ENCODE measurements around the gene EPHB1. TPM values are rescaled to one million over a fixed set of nuclear protein-coding genes. Genes with fewer than 3 reads are reported as not detected.

Gene EPHB1
- total RNA-seq, 4 donors from 2014 or later: 1.00 to 8.9 (median 4.5) TPM

GRCh38 chr3:135218782-135219181 is 423.7 kb downstream of the EPHB1 start:
- TF ChIP-seq, protein P1, sequence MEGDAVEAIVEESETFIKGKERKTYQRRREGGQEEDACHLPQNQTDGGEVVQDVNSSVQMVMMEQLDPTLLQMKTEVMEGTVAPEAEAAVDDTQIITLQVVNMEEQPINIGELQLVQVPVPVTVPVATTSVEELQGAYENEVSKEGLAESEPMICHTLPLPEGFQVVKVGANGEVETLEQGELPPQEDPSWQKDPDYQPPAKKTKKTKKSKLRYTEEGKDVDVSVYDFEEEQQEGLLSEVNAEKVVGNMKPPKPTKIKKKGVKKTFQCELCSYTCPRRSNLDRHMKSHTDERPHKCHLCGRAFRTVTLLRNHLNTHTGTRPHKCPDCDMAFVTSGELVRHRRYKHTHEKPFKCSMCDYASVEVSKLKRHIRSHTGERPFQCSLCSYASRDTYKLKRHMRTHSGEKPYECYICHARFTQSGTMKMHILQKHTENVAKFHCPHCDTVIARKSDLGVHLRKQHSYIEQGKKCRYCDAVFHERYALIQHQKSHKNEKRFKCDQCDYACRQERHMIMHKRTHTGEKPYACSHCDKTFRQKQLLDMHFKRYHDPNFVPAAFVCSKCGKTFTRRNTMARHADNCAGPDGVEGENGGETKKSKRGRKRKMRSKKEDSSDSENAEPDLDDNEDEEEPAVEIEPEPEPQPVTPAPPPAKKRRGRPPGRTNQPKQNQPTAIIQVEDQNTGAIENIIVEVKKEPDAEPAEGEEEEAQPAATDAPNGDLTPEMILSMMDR (IDR thresholded peaks at IDR 0.05 in 4 of 5, conservative IDR thresholded peaks at IDR 0.05 in 1 of 5): no peak
- TF ChIP-seq POLR2A (IDR thresholded peaks at IDR 0.05): no peak
- intact Hi-C loops (cut with DNase I; ENCODE audit: low total_unique reads): loop anchor here (2.0 kb wide), 1 partner anchor 72 kb away; no protein-coding TSS in a partner anchor
- H3K4me1 ChIP-seq: peaks cover 35 to 39% of the 10 kb centered on the region in 2 donors
- peak overlapping the region; percentile 84 to 95 (median 90) for H3K27ac ChIP-seq
- ATAC-seq (peak in 1 of 2 donors; percentile 11), DNase-seq (no peak)
- no peaks in the 10 kb centered on the region for H3K9me3 ChIP-seq
- in situ Hi-C loops (cut with MboI; ENCODE audit: low sequenced_read_pairs in 4 of 4): no loop called here
- H3K36me3 ChIP-seq: no peaks in the 10 kb centered on the region
- H3K27me3 ChIP-seq: no peaks in the 10 kb centered on the region
- H3K4me3 ChIP-seq: no peak overlapping the region

- Histone ChIP-seq H3K4me1 (peaks cover 16 to 21% of the 10 kb centered on the region in 2 donors), H3K9me3 (no peaks in the 10 kb centered on the region), H3K27me3 (no peaks in the 10 kb centered on the region), H3K27ac (peak overlapping the region in 1 of 4 donors; percentile 6), H3K4me3 (no peak overlapping the region), H3K36me3 (no peaks in the 10 kb centered on the region)
- intact Hi-C loops (cut with DNase I; ENCODE audit: low total_unique reads) (loop anchor here (5.0 to 10.0 kb wide), 4 partner anchors 122 to 972 kb away; partner anchors contain the start of genes EPHB1 and MSL2), in situ Hi-C loops (cut with MboI; ENCODE audit: low sequenced_read_pairs in 4 of 4) (no loop called here)
- no peak for DNase-seq
- no peak for ATAC-seq
- TF ChIP-seq, protein P1 (IDR thresholded peaks at IDR 0.05 in 4 of 5, conservative IDR thresholded peaks at IDR 0.05 in 1 of 5): no peak
- no peak for TF ChIP-seq POLR2A (IDR thresholded peaks at IDR 0.05)
These were observed 429.8 kb downstream of the EPHB1 start for GRCh38 chr3:135224815-135225362.

DNA sequence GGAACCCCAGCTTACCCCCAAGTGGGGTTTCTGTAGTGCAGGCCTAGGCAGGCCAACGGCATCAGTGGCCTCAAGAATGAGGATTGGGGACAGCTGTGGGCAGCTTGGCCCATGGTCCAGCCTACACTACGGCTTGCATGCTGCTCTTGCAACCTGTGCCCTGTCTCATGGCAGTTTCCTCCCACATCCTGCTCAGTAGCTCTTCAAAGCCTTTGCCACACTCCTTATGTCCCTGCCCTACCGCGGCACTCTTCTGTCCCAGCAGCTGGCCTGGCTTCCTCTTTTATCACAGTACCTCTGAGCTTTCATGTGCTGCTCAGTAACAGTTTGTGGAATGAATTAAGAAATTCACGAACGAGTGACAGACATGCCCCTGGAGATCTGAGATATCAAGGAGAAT is 431.0 kb downstream of the EPHB1 start:
- TF ChIP-seq, protein P1 (IDR thresholded peaks at IDR 0.05 in 4 of 5, conservative IDR thresholded peaks at IDR 0.05 in 1 of 5): no peak
- no peak for TF ChIP-seq POLR2A (IDR thresholded peaks at IDR 0.05)
- Histone ChIP-seq H3K9me3 (no peaks in the 10 kb centered on the region), H3K36me3 (no peaks in the 10 kb centered on the region), H3K27ac (no peak overlapping the region), H3K27me3 (no peaks in the 10 kb centered on the region), H3K4me1 (peaks cover 16 to 21% of the 10 kb centered on the region in 2 donors), H3K4me3 (no peak overlapping the region)
- DNase-seq (no peak), ATAC-seq (no peak)
- in situ Hi-C loops (cut with MboI; ENCODE audit: low sequenced_read_pairs in 4 of 4): no loop called here
- intact Hi-C loops (cut with DNase I; ENCODE audit: low total_unique reads): loop anchor here (5.0 to 10.0 kb wide), 4 partner anchors 121 to 971 kb away; partner anchors contain the start of genes EPHB1 and MSL2

DNA sequence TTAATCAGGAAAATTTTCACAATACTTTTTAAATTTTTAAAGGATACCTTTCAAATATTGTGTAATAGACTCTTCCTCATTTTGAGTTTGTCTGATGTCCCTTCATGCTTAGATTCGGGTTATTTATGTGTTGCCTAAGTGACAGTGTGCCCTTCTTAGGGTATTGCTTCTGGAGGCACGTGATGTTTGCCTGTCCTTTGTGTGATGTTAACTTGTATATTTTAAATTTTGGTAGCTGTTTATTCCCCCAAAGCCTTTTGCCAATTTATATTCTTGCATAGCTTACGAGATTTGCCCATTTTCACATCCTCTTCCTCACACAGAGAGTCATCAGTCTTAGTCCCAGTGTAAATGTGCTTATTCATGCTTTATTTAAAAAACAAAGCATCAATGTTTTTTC is 433.1 kb downstream of the EPHB1 start:
- in situ Hi-C loops (cut with MboI; ENCODE audit: low sequenced_read_pairs in 4 of 4): no loop called here
- Histone ChIP-seq H3K36me3 (no peaks in the 10 kb centered on the region), H3K4me3 (no peak overlapping the region), H3K27ac (peak overlapping the region; percentile 77 to 83 (median 78)), H3K27me3 (no peaks in the 10 kb centered on the region), H3K4me1 (peaks cover 16 to 21% of the 10 kb centered on the region in 2 donors), H3K9me3 (no peaks in the 10 kb centered on the region)
- no peak for TF ChIP-seq POLR2A (IDR thresholded peaks at IDR 0.05)
- TF ChIP-seq, protein P1 (IDR thresholded peaks at IDR 0.05 in 4 of 5, conservative IDR thresholded peaks at IDR 0.05 in 1 of 5): no peak
- ATAC-seq: no peak
- no peak for DNase-seq
- intact Hi-C loops (cut with DNase I; ENCODE audit: low total_unique reads): loop anchor here (2.0 to 10.0 kb wide), 5 partner anchors 119 to 969 kb away; partner anchors contain the start of genes EPHB1 and MSL2
